Endothelial cell of umbilical vein (primary cell): ENCODE results near the gene DLGAP1.

Experiments
- EZH2 ChIP-seq: IDR thresholded peaks from 2 replicates; pipeline ENCODE4 v1.6.1; 2012; ENCODE audit warnings: borderline replicate concordance, low read depth, mild to moderate bottlenecking, moderate library complexity, low read length, inconsistent platforms; ENCODE audit not compliant: severe bottlenecking
- TF ChIP-seq, protein P1 (sequence below), 2 donors: IDR thresholded peaks; 1 replicate in 1 of 2; 2 replicates in 1 of 2; pipeline ENCODE4 v1.5.1; 2011; ENCODE audit warnings: low read length in 2 of 2, mild to moderate bottlenecking in 2 of 2, moderate library complexity in 2 of 2, control low read depth in 1 of 2, inconsistent platforms in 1 of 2, low read depth in 1 of 2; ENCODE audit not compliant: insufficient read depth in 1 of 2; ENCODE audit errors: extremely low read depth in 1 of 2
- TF ChIP-seq, protein P2 (sequence below): IDR thresholded peaks from 2 replicates; pipeline ENCODE4 v1.6.1; 2011; ENCODE audit not compliant: insufficient read depth, insufficient read length

DNA sequence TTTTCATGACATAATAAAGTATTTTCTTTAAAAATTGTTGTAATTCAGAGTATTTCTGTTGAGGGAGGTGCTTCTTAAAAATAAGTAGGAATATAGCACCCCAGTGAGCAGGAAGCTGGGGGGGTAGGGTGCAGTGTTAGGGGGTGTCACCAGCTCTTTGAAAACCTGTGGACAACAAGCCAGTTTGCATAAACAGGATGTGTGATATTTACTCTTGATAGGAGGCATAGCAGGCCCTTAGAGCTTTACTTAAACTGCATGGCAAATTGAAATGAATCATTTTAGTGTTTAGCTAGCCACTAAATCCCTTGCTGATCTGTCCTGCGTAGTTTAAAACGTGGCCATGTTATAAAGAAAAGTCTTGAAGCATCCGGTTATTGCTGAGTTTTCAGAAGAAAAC, 996.7 kb downstream of the DLGAP1 start:
- TF ChIP-seq, protein P1, sequence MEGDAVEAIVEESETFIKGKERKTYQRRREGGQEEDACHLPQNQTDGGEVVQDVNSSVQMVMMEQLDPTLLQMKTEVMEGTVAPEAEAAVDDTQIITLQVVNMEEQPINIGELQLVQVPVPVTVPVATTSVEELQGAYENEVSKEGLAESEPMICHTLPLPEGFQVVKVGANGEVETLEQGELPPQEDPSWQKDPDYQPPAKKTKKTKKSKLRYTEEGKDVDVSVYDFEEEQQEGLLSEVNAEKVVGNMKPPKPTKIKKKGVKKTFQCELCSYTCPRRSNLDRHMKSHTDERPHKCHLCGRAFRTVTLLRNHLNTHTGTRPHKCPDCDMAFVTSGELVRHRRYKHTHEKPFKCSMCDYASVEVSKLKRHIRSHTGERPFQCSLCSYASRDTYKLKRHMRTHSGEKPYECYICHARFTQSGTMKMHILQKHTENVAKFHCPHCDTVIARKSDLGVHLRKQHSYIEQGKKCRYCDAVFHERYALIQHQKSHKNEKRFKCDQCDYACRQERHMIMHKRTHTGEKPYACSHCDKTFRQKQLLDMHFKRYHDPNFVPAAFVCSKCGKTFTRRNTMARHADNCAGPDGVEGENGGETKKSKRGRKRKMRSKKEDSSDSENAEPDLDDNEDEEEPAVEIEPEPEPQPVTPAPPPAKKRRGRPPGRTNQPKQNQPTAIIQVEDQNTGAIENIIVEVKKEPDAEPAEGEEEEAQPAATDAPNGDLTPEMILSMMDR (IDR thresholded peaks at IDR 0.05; ENCODE audit: extremely low read depth in 1 of 2, insufficient read depth in 1 of 2, low read depth in 1 of 2, low read length in 2 of 2): no peak
- TF ChIP-seq EZH2: no peak
- TF ChIP-seq, protein P2, sequence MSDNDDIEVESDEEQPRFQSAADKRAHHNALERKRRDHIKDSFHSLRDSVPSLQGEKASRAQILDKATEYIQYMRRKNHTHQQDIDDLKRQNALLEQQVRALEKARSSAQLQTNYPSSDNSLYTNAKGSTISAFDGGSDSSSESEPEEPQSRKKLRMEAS: no peak
